ENCODE measurements around the gene SLX4.

SLX4 gene

DNA sequence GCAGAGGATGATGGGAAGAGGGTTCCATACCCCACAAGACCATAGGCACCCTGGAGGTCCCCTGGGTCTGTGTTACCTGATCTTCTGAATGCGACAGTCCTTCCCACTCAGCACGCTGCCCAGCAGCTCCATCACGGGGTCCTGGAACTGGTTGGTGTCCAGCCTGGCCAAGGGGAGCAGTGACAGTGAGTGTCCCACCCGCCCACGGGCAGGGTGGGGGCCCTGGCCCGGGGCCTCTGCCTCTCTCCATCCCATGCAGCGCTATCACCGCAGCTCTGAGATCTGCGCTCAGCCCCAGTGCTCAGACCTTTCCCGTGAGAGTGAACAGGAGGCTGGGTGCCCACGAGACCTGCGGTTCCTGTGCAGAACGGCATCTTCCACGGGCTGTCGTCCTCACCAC is 49.8 kb downstream of the SLX4 start:
- no peak for DNase-seq (ENCODE audit: low read depth in 1 of 2, low spot score in 1 of 2)
- Histone ChIP-seq H3K4me3 (replicated peaks; ENCODE audit: insufficient read depth, low read length) (no peak overlapping the region), H3K27me3 (ENCODE audit: insufficient read depth, poor library complexity, severe bottlenecking) (no peaks in the 10 kb centered on the region), H3K27ac (replicated peaks) (no peak overlapping the region)
- no peak for TF ChIP-seq SPI1 (IDR thresholded peaks at IDR 0.05; ENCODE audit: borderline replicate concordance, low read depth)
- TF ChIP-seq, protein P1, sequence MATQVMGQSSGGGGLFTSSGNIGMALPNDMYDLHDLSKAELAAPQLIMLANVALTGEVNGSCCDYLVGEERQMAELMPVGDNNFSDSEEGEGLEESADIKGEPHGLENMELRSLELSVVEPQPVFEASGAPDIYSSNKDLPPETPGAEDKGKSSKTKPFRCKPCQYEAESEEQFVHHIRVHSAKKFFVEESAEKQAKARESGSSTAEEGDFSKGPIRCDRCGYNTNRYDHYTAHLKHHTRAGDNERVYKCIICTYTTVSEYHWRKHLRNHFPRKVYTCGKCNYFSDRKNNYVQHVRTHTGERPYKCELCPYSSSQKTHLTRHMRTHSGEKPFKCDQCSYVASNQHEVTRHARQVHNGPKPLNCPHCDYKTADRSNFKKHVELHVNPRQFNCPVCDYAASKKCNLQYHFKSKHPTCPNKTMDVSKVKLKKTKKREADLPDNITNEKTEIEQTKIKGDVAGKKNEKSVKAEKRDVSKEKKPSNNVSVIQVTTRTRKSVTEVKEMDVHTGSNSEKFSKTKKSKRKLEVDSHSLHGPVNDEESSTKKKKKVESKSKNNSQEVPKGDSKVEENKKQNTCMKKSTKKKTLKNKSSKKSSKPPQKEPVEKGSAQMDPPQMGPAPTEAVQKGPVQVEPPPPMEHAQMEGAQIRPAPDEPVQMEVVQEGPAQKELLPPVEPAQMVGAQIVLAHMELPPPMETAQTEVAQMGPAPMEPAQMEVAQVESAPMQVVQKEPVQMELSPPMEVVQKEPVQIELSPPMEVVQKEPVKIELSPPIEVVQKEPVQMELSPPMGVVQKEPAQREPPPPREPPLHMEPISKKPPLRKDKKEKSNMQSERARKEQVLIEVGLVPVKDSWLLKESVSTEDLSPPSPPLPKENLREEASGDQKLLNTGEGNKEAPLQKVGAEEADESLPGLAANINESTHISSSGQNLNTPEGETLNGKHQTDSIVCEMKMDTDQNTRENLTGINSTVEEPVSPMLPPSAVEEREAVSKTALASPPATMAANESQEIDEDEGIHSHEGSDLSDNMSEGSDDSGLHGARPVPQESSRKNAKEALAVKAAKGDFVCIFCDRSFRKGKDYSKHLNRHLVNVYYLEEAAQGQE (IDR thresholded peaks at IDR 0.05; ENCODE audit: insufficient replicate concordance, low read depth), result no peak
- no peak for TF ChIP-seq POLR2AphosphoS5 (IDR thresholded peaks at IDR 0.05; ENCODE audit: low read depth)
- TF ChIP-seq, protein P2, sequence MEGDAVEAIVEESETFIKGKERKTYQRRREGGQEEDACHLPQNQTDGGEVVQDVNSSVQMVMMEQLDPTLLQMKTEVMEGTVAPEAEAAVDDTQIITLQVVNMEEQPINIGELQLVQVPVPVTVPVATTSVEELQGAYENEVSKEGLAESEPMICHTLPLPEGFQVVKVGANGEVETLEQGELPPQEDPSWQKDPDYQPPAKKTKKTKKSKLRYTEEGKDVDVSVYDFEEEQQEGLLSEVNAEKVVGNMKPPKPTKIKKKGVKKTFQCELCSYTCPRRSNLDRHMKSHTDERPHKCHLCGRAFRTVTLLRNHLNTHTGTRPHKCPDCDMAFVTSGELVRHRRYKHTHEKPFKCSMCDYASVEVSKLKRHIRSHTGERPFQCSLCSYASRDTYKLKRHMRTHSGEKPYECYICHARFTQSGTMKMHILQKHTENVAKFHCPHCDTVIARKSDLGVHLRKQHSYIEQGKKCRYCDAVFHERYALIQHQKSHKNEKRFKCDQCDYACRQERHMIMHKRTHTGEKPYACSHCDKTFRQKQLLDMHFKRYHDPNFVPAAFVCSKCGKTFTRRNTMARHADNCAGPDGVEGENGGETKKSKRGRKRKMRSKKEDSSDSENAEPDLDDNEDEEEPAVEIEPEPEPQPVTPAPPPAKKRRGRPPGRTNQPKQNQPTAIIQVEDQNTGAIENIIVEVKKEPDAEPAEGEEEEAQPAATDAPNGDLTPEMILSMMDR (IDR thresholded peaks at IDR 0.05; ENCODE audit: insufficient read depth, low read length), result no peak
- TF ChIP-seq GABPA (IDR thresholded peaks at IDR 0.05; ENCODE audit: low read depth), result no peak

DNA sequence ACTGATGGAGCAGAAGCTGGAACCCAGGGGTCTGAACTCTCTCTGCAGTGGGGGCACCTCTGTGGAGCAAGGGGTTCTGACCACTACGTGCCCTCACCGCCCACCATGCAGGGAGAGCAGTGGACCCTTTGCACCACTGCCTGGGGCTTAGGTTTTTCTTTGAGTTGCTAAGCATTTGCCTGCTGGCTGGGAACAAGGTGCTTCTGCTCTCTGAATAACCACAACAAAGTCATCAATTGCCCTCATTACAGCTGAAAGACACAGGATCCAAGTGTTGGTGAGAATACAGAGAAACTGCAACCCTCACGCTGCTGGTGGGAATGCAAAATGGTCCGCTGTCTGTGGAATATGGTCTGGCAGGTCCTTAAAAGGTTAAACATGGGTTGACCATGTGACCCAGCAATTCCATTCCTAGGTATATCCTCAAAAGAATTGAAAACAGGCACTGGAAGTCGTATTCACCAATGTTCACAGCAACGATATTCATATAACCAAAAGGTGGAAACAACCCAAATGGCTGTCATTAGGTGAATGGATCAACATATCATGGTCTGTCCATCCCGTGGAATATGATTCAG is 57.0 kb downstream of the SLX4 start:
- TF ChIP-seq GABPA (IDR thresholded peaks at IDR 0.05; ENCODE audit: low read depth) (no peak), SPI1 (IDR thresholded peaks at IDR 0.05; ENCODE audit: borderline replicate concordance, low read depth) (no peak), POLR2AphosphoS5 (IDR thresholded peaks at IDR 0.05; ENCODE audit: low read depth) (no peak)
- TF ChIP-seq, protein P1 (IDR thresholded peaks at IDR 0.05; ENCODE audit: insufficient replicate concordance, low read depth), result no peak
- TF ChIP-seq, protein P2 (IDR thresholded peaks at IDR 0.05; ENCODE audit: insufficient read depth, low read length), result no peak
- Histone ChIP-seq H3K27ac (replicated peaks) (no peak overlapping the region), H3K27me3 (ENCODE audit: insufficient read depth, poor library complexity, severe bottlenecking) (no peaks in the 10 kb centered on the region), H3K4me3 (replicated peaks; ENCODE audit: insufficient read depth, low read length) (no peak overlapping the region)
- DNase-seq (ENCODE audit: low read depth in 1 of 2, low spot score in 1 of 2), result no peak

DNA sequence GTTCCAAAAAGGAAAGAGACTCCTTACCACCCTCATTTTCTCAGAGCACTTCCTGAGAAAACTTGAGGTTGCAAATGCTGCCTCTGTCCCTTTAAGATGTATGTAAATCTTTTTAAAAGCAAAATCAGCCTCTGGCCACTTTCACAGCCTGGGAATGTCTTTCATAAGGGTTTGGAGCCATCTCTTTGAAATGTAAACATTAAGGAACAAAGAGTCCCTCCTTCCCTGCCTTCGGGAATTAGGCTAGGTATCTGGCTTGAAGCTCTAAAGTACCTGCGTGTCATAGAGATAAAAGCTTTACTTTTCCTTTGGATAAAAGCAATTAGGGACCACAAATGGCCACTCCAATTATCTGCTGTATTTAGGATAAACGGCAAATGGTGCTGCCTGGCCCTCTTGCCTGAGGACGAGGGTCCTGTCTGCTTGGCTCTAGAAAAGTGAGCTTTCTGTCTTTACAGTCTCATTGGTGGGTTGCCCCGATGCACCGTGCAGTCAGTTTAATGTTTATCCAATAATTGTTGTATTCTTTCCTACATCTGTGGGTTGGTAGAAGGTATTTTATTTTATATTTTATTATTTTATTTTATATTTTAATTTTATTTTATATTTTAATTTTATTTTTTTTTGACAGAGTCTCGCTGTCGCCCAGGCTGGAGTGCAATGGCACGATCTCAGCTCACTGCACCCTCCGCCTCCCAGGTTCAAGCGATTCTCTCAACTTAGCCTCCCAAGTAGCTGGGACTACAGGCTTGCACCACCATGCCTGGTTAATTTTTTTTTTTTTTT is 58.1 kb downstream of the SLX4 start:
- no peak for DNase-seq (ENCODE audit: low read depth in 1 of 2, low spot score in 1 of 2)
- Histone ChIP-seq H3K27ac (replicated peaks) (no peak overlapping the region), H3K4me3 (replicated peaks; ENCODE audit: insufficient read depth, low read length) (no peak overlapping the region), H3K27me3 (ENCODE audit: insufficient read depth, poor library complexity, severe bottlenecking) (no peaks in the 10 kb centered on the region)
- TF ChIP-seq POLR2AphosphoS5 (IDR thresholded peaks at IDR 0.05; ENCODE audit: low read depth) (no peak), GABPA (IDR thresholded peaks at IDR 0.05; ENCODE audit: low read depth) (no peak), SPI1 (IDR thresholded peaks at IDR 0.05; ENCODE audit: borderline replicate concordance, low read depth) (no peak)
- TF ChIP-seq, protein P1 (IDR thresholded peaks at IDR 0.05; ENCODE audit: insufficient replicate concordance, low read depth), result no peak
- TF ChIP-seq, protein P2 (IDR thresholded peaks at IDR 0.05; ENCODE audit: insufficient read depth, low read length), result no peak

Measured in HL-60 (cell line).